ENCODE results near the gene TMEM82.

The TMEM82 gene

GRCh38 chr1:15750924-15751323 lies 8.6 kb downstream of the TMEM82 start:
- peaks cover 3% of the 10 kb centered on the region for H3K27me3 Mint-ChIP-seq (ENCODE audit: low read depth)
- H3K27ac Mint-ChIP-seq = no peak overlapping the region
- no peaks in the 10 kb centered on the region for H3K36me3 Mint-ChIP-seq (ENCODE audit: low read depth)
- H3K4me3 Mint-ChIP-seq = no peak overlapping the region
- H3K9me3 Mint-ChIP-seq = no peaks in the 10 kb centered on the region
- H3K4me1 Mint-ChIP-seq = no peaks in the 10 kb centered on the region
- TF ChIP-seq CTCF (IDR thresholded peaks at IDR 0.05; ENCODE audit: unreplicated experiment in 3 of 3) = no peak

DNA sequence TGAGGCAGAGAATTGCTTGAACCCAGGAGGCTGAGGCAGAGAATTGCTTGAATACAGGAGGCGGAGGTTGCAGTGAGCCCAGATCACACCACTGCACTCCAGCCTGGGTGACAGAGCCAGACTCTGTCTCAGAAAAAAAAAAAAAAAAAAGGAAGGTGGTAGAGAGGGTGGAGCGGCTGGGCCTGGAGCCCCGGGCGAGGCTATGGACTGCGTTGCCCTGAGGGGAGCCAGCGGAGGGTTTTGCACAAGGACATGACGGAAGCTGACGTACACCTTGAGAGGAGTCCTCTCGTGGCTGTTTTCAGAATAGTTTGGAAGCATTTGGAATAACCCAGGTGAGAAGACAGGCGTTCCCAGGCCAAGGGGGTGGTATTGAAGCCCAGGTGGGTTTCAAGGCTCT lies 9.4 kb downstream of the TMEM82 start:
- H3K4me3 Mint-ChIP-seq = no peak overlapping the region
- no peaks in the 10 kb centered on the region for H3K9me3 Mint-ChIP-seq
- H3K36me3 Mint-ChIP-seq (ENCODE audit: low read depth) = no peaks in the 10 kb centered on the region
- no peak overlapping the region for H3K27ac Mint-ChIP-seq
- H3K4me1 Mint-ChIP-seq = no peaks in the 10 kb centered on the region
- H3K27me3 Mint-ChIP-seq (ENCODE audit: low read depth) = peaks cover 3% of the 10 kb centered on the region
- no peak for TF ChIP-seq CTCF (IDR thresholded peaks at IDR 0.05; ENCODE audit: unreplicated experiment in 3 of 3)

- H3K4me3 Mint-ChIP-seq = no peak overlapping the region
- peak overlapping the region; percentile 36 to 56 (median 47) for H3K27ac Mint-ChIP-seq
- H3K27me3 Mint-ChIP-seq (ENCODE audit: low read depth) = peaks cover 3% of the 10 kb centered on the region
- no peaks in the 10 kb centered on the region for H3K36me3 Mint-ChIP-seq (ENCODE audit: low read depth)
- TF ChIP-seq CTCF (IDR thresholded peaks at IDR 0.05; ENCODE audit: unreplicated experiment in 3 of 3) = no peak
- peaks cover 6% of the 10 kb centered on the region for H3K4me1 Mint-ChIP-seq
- no peaks in the 10 kb centered on the region for H3K9me3 Mint-ChIP-seq
Measured at GRCh38 chr1:15753776-15754175, 11.5 kb downstream of the TMEM82 start.

DNA sequence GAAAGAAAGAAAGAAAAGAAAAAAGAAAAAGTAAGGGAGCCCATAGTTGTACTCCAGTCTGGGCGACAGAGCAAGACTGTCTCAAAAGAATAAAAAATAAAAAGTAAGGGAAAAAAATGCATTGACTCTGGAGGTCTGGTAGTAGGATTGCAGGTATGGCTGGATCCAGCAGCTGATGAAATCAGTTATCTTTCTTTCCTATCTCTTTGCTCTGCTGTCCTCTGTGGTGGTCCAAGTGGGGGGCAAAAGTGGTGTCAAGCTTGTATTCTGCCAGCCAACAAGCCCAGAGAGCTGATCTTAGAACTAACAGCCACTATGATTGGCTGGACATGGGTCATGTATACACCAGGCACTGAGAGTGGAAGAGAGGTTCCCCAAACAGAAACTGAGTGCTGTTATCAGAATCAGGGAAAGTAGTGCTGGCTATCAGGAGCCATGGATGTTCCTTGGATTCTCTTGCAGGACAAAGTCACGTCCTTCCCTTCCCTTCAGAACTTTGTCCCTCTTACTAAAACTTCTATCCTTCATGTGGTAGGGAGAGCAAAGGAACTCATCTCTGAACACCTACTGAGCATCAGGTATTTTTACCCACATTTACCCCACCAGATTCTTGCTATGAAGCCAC lies 12.8 kb downstream of the TMEM82 start:
- Mint-ChIP-seq H3K4me3 (peak overlapping the region in 1 of 3 experiments; percentile 59), H3K4me1 (peaks cover 11% of the 10 kb centered on the region), H3K36me3 (ENCODE audit: low read depth) (no peaks in the 10 kb centered on the region), H3K27ac (peak overlapping the region in 1 of 3 experiments; percentile 48), H3K27me3 (ENCODE audit: low read depth) (peaks cover 3% of the 10 kb centered on the region), H3K9me3 (no peaks in the 10 kb centered on the region)
- TF ChIP-seq CTCF (IDR thresholded peaks at IDR 0.05; ENCODE audit: unreplicated experiment in 3 of 3) = no peak

GRCh38 chr1:15755646-15756040 lies 13.3 kb downstream of the TMEM82 start:
- no peak for TF ChIP-seq CTCF (IDR thresholded peaks at IDR 0.05; ENCODE audit: unreplicated experiment in 3 of 3)
- peak overlapping the region in 1 of 3 experiments; percentile 48 for H3K27ac Mint-ChIP-seq
- peaks cover 3% of the 10 kb centered on the region for H3K27me3 Mint-ChIP-seq (ENCODE audit: low read depth)
- no peaks in the 10 kb centered on the region for H3K36me3 Mint-ChIP-seq (ENCODE audit: low read depth)
- H3K9me3 Mint-ChIP-seq = no peaks in the 10 kb centered on the region
- peak overlapping the region in 1 of 3 experiments; percentile 59 for H3K4me3 Mint-ChIP-seq
- peaks cover 13% of the 10 kb centered on the region for H3K4me1 Mint-ChIP-seq

Measured in nephron (organoid).